Skeletal muscle tissue (tissue), 4 donors: ENCODE data around the gene FAM131C. TPM values are rescaled to one million over a fixed set of nuclear protein-coding genes. Genes with fewer than 3 reads are reported as not detected.

Experiments
- H3K27ac ChIP-seq: one replicate; pipeline ENCODE4 v1.7.0; 2013; ENCODE audit warnings: mild to moderate bottlenecking, low read depth, low read length, inconsistent platforms
- H3K27me3 ChIP-seq, 3 donors: one replicate each; pipeline ENCODE4 v1.7.0; 2013; ENCODE audit warnings: low read length in 3 of 3; ENCODE audit not compliant: control insufficient read depth in 3 of 3, insufficient read depth in 3 of 3
- H3K36me3 ChIP-seq, 3 donors: one replicate each; pipeline ENCODE4 v1.7.0; 2013; ENCODE audit warnings: low read length in 3 of 3; ENCODE audit not compliant: control insufficient read depth in 3 of 3, insufficient read depth in 3 of 3
- H3K4me1 ChIP-seq, 3 donors: one replicate each; pipeline ENCODE4 v1.7.0; 2013; ENCODE audit warnings: low read length in 3 of 3, mild to moderate bottlenecking in 3 of 3; ENCODE audit not compliant: control insufficient read depth in 3 of 3, insufficient read depth in 3 of 3
- H3K4me3 ChIP-seq, 3 donors: one replicate each; pipeline ENCODE4 v1.7.0; 2013; ENCODE audit warnings: low read length in 3 of 3
- H3K9ac ChIP-seq, 3 donors: one replicate each; pipeline ENCODE4 v1.7.0; 2013; ENCODE audit warnings: low read length in 3 of 3, mild to moderate bottlenecking in 3 of 3, moderate library complexity in 2 of 3, low read depth in 1 of 3
- H3K9me3 ChIP-seq, 3 donors: one replicate each; pipeline ENCODE4 v1.7.0; 2013; ENCODE audit warnings: low read length in 3 of 3; ENCODE audit not compliant: control insufficient read depth in 3 of 3
- total RNA-seq: library from RNA; depleted of rRNA; stranded (reverse); fragments of >200 nt; gene quantifications from one replicate; pipeline ENCODE4 v1.2.3, GENCODE V29; 2014
- donor health status: Osteomylitis.

The FAM131C gene
- total RNA-seq, 1 donor from 2014 or later: not detected

DNA sequence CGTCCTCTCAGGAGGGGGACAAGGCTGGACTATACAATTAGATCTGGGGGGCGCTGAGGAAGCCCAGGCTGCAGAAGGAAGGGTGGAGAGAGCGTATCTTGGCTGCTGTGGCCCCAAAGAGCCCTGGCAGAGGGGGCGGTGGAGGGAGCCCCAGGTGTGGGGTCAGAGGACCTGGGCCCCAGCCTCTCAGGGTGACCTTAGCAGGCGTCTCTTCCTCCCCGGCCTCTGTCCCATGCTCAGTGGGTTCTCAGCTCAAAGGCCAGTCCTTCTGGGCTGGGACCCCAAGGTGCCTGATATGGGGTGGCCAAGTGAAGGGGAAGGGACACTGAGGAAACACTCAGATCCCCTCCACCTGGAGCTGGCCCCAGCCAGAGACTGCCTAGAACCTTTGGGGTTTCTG lies 1.8 kb downstream of the FAM131C start:
- Histone ChIP-seq H3K4me3 (no peak overlapping the region), H3K36me3 (no peaks in the 10 kb centered on the region), H3K4me1 (peaks cover 15 to 36% (median 24%) of the 10 kb centered on the region in 3 donors)

GRCh38 chr1:16070640-16071355 lies 2.7 kb downstream of the FAM131C start:
- H3K27ac ChIP-seq: no peak overlapping the region
- H3K9ac ChIP-seq: no peak overlapping the region
- H3K4me1 ChIP-seq: peaks cover 15 to 29% (median 21%) of the 10 kb centered on the region in 3 donors
- H3K9me3 ChIP-seq: no peaks in the 10 kb centered on the region
- H3K27me3 ChIP-seq: peaks cover 9 to 31% (median 11%) of the 10 kb centered on the region in 3 donors
- H3K4me3 ChIP-seq: no peak overlapping the region
- no peaks in the 10 kb centered on the region for H3K36me3 ChIP-seq

More for the DNA sequence above, 1.8 kb downstream of the FAM131C start:
- Histone ChIP-seq H3K9me3 (no peaks in the 10 kb centered on the region), H3K9ac (no peak overlapping the region), H3K27ac (no peak overlapping the region), H3K27me3 (peaks cover 9 to 35% (median 11%) of the 10 kb centered on the region in 3 donors)

- H3K9me3 ChIP-seq: no peaks in the 10 kb centered on the region
- H3K4me3 ChIP-seq: no peak overlapping the region
- H3K36me3 ChIP-seq: no peaks in the 10 kb centered on the region
- peaks cover 15 to 19% (median 16%) of the 10 kb centered on the region in 3 donors for H3K4me1 ChIP-seq
- H3K27ac ChIP-seq: no peak overlapping the region
- H3K27me3 ChIP-seq: peaks cover under 1 to 29% (median 18%) of the 10 kb centered on the region in 3 donors
- H3K9ac ChIP-seq: no peak overlapping the region
Measured at GRCh38 chr1:16068356-16069270, 4.8 kb downstream of the FAM131C start.

DNA sequence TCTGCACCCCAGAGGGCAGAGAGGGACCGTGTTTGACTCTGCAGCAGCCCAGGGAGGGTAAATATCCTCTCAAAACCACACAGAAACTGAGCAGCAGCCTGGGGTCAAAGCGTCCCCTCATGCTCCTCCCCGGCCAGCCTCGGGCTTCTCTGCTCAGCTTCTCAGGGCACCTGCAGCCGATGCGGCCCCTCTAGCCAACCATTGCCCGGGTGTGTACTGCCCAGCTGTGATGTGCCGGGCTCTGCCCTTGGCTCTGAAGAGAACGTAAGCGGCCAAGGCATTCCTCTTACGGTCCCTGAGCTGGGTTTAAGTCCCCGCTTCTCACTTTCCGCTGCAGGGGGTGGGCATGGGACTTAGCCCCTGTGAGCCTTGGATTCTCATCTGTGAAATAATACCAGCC lies 5.5 kb downstream of the FAM131C start:
- Histone ChIP-seq H3K36me3 (no peaks in the 10 kb centered on the region), H3K9me3 (no peaks in the 10 kb centered on the region), H3K4me1 (peaks cover 12 to 17% (median 16%) of the 10 kb centered on the region in 3 donors), H3K27me3 (peaks cover 0 to 24% (median 17%) of the 10 kb centered on the region in 3 donors), H3K27ac (no peak overlapping the region), H3K4me3 (no peak overlapping the region), H3K9ac (peak overlapping the region in 1 of 3 donors; percentile 33)

GRCh38 chr1:16067127-16067768 lies 6.2 kb downstream of the FAM131C start:
- Histone ChIP-seq H3K27ac (no peak overlapping the region), H3K9ac (no peak overlapping the region), H3K27me3 (peaks cover 0 to 19% (median 15%) of the 10 kb centered on the region in 3 donors)

DNA sequence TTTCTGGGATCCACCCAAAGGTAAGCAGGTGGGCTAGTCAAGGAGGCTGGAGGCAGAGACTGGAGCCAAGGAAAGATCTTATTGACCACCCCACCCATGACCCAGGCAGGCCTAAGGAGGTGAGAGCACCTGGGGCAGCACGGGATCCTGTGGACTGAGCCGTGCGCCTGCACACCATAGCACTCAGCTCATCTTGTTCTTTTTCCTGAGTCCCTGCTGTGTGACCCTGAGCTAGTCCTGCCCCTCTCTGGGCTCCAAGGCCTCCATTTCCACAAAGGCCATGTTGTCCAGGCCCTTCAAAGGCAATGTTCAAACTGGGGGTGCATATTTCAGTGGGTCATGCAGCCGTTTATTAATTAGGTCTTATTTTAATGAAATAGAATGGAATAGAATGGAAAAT lies 7.2 kb downstream of the FAM131C start:
- no peaks in the 10 kb centered on the region for H3K9me3 ChIP-seq
- H3K4me1 ChIP-seq: peaks cover 12 to 16% (median 16%) of the 10 kb centered on the region in 3 donors
- H3K27me3 ChIP-seq: peaks cover 0 to 14% (median 12%) of the 10 kb centered on the region in 3 donors
- no peak overlapping the region for H3K9ac ChIP-seq
- no peak overlapping the region for H3K4me3 ChIP-seq
- H3K27ac ChIP-seq: no peak overlapping the region
- H3K36me3 ChIP-seq: no peaks in the 10 kb centered on the region

More at GRCh38 chr1:16067127-16067768, 6.2 kb downstream of the FAM131C start:
- Histone ChIP-seq H3K4me3 (no peak overlapping the region), H3K9me3 (no peaks in the 10 kb centered on the region), H3K36me3 (no peaks in the 10 kb centered on the region), H3K4me1 (peaks cover 12 to 16% (median 16%) of the 10 kb centered on the region in 3 donors)

DNA sequence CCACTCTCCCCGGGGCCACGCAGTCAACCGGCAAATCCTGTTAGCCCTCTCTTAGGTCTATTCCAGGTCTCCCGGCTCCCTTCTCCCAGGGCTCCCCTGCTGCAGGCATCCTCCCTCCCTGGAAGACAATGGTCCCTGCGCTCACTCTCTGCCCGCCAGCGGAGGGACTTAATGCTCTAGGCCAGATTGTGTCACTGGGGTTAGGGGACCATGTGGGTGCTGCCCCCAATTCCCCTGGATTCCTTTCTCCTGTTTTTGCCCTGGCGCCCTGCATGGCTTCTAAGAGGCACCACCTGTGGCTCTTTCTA lies 8.2 kb downstream of the FAM131C start:
- Histone ChIP-seq H3K4me3 (no peak overlapping the region), H3K9me3 (no peaks in the 10 kb centered on the region), H3K4me1 (peaks cover 12 to 16% (median 16%) of the 10 kb centered on the region in 3 donors), H3K36me3 (no peaks in the 10 kb centered on the region), H3K27ac (no peak overlapping the region), H3K9ac (no peak overlapping the region), H3K27me3 (peaks cover 0 to 12% (median 9%) of the 10 kb centered on the region in 3 donors)

GRCh38 chr1:16064536-16065268 lies 8.7 kb downstream of the FAM131C start:
- Histone ChIP-seq H3K9ac (no peak overlapping the region), H3K36me3 (no peaks in the 10 kb centered on the region), H3K27me3 (peaks cover 0 to 12% (median 9%) of the 10 kb centered on the region in 3 donors), H3K4me3 (no peak overlapping the region), H3K27ac (no peak overlapping the region), H3K4me1 (peaks cover 12 to 16% (median 16%) of the 10 kb centered on the region in 3 donors), H3K9me3 (no peaks in the 10 kb centered on the region)

GRCh38 chr1:16063921-16064320 lies 9.5 kb downstream of the FAM131C start:
- no peak overlapping the region for H3K27ac ChIP-seq
- peaks cover 0 to 12% (median 9%) of the 10 kb centered on the region in 3 donors for H3K27me3 ChIP-seq
- no peak overlapping the region for H3K4me3 ChIP-seq
- H3K9ac ChIP-seq: no peak overlapping the region
- H3K9me3 ChIP-seq: no peaks in the 10 kb centered on the region
- peaks cover 12 to 16% (median 16%) of the 10 kb centered on the region in 3 donors for H3K4me1 ChIP-seq
- no peaks in the 10 kb centered on the region for H3K36me3 ChIP-seq
